Neural cell (in vitro differentiated cells): ENCODE results near the gene ITGAV.

Experiments used
- EP300 ChIP-seq: fragments of 450-650 bp; conservative IDR thresholded peaks from 2 replicates; pipeline ENCODE4 v1.6.1; 2014; ENCODE audit warnings: antibody characterized with exemption, mild to moderate bottlenecking, moderate library complexity; ENCODE audit not compliant: poor library complexity, severe bottlenecking
- EZH2 ChIP-seq: fragments of 200-600, 300-800 bp; shearing (Covaris generic), sonication (generic); IDR thresholded peaks from 2 replicates; pipeline ENCODE4 v1.6.1; 2014; ENCODE audit warnings: antibody characterized with exemption, low read length, borderline replicate concordance, mild to moderate bottlenecking; ENCODE audit not compliant: insufficient read depth, poor library complexity, severe bottlenecking
- MXI1 ChIP-seq: fragments of 450-650 bp; conservative IDR thresholded peaks from 2 replicates; pipeline ENCODE4 v1.6.1; 2014; ENCODE audit warnings: antibody characterized with exemption, mild to moderate bottlenecking; ENCODE audit not compliant: poor library complexity, severe bottlenecking
- POLR2AphosphoS5 ChIP-seq: IDR thresholded peaks from 2 replicates; pipeline ENCODE4 v1.6.1; 2012
- SMC3 ChIP-seq: fragments of 450-650 bp; conservative IDR thresholded peaks from 2 replicates; pipeline ENCODE4 v1.6.1; 2014; ENCODE audit warnings: antibody characterized with exemption, mild to moderate bottlenecking, moderate library complexity; ENCODE audit not compliant: poor library complexity
- TF ChIP-seq, protein P1 (sequence below): fragments of 450-650 bp; IDR thresholded peaks from 2 replicates; pipeline ENCODE4 v1.5.1; 2014; ENCODE audit warnings: antibody characterized with exemption, mild to moderate bottlenecking, moderate library complexity; ENCODE audit not compliant: poor library complexity, severe bottlenecking
- TF ChIP-seq, protein P2 (sequence below): IDR thresholded peaks from 2 replicates; pipeline ENCODE4 v1.6.1; 2012; ENCODE audit warnings: borderline replicate concordance

DNA sequence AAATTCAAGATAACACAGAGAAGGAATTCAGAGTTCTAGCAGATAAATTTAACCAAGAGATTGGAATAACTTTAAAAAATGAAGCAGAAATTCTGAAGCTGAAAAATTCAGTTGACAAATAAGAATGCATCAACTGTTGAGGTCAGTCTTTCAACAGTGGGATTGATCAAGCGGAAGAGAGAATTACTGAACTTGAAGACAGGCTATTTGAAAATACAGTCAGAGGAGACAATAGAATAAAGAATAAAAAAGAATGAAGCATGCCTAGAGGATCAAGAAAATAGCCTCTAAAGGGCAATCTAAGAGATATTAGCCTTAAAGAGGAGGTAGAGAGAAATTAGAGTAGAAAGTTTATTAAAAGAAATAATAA is 27.7 kb upstream of the ITGAV start:
- TF ChIP-seq, protein P1, sequence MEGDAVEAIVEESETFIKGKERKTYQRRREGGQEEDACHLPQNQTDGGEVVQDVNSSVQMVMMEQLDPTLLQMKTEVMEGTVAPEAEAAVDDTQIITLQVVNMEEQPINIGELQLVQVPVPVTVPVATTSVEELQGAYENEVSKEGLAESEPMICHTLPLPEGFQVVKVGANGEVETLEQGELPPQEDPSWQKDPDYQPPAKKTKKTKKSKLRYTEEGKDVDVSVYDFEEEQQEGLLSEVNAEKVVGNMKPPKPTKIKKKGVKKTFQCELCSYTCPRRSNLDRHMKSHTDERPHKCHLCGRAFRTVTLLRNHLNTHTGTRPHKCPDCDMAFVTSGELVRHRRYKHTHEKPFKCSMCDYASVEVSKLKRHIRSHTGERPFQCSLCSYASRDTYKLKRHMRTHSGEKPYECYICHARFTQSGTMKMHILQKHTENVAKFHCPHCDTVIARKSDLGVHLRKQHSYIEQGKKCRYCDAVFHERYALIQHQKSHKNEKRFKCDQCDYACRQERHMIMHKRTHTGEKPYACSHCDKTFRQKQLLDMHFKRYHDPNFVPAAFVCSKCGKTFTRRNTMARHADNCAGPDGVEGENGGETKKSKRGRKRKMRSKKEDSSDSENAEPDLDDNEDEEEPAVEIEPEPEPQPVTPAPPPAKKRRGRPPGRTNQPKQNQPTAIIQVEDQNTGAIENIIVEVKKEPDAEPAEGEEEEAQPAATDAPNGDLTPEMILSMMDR = no peak
- TF ChIP-seq EZH2 (no peak), EP300 (no peak), SMC3 (no peak), MXI1 (no peak), POLR2AphosphoS5 (no peak)
- TF ChIP-seq, protein P2, sequence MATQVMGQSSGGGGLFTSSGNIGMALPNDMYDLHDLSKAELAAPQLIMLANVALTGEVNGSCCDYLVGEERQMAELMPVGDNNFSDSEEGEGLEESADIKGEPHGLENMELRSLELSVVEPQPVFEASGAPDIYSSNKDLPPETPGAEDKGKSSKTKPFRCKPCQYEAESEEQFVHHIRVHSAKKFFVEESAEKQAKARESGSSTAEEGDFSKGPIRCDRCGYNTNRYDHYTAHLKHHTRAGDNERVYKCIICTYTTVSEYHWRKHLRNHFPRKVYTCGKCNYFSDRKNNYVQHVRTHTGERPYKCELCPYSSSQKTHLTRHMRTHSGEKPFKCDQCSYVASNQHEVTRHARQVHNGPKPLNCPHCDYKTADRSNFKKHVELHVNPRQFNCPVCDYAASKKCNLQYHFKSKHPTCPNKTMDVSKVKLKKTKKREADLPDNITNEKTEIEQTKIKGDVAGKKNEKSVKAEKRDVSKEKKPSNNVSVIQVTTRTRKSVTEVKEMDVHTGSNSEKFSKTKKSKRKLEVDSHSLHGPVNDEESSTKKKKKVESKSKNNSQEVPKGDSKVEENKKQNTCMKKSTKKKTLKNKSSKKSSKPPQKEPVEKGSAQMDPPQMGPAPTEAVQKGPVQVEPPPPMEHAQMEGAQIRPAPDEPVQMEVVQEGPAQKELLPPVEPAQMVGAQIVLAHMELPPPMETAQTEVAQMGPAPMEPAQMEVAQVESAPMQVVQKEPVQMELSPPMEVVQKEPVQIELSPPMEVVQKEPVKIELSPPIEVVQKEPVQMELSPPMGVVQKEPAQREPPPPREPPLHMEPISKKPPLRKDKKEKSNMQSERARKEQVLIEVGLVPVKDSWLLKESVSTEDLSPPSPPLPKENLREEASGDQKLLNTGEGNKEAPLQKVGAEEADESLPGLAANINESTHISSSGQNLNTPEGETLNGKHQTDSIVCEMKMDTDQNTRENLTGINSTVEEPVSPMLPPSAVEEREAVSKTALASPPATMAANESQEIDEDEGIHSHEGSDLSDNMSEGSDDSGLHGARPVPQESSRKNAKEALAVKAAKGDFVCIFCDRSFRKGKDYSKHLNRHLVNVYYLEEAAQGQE = no peak
